Endodermal cell (in vitro differentiated cells): Measurements from ENCODE around the gene DENND2A. TPM values are rescaled to one million over a fixed set of nuclear protein-coding genes. Genes with fewer than 3 reads are reported as not detected.

ENCODE experiments used
- DNase-seq: peaks from one replicate; pipeline ENCODE4 v3.0.0-alpha.2; 2017
- H3K27ac ChIP-seq: 2 replicates; pipeline ENCODE4 v1.5.1; 2013; ENCODE audit warnings: mild to moderate bottlenecking, low read depth, low read length, moderate library complexity
- H3K27me3 ChIP-seq: 2 replicates; pipeline ENCODE4 v1.6.1; 2013; ENCODE audit warnings: mild to moderate bottlenecking, low read length, moderate library complexity; ENCODE audit not compliant: insufficient read depth, control insufficient read depth, poor library complexity, severe bottlenecking
- H3K36me3 ChIP-seq: 2 replicates; pipeline ENCODE4 v1.7.0; 2013; ENCODE audit warnings: mild to moderate bottlenecking, low read length, moderate library complexity; ENCODE audit not compliant: control insufficient read depth, insufficient read depth
- H3K4me1 ChIP-seq: one replicate; pipeline ENCODE4 v1.7.0; 2013; ENCODE audit warnings: low read length; ENCODE audit not compliant: control insufficient read depth, insufficient read depth
- H3K4me3 ChIP-seq: 2 replicates; pipeline ENCODE4 v1.5.1; 2013; ENCODE audit warnings: mild to moderate bottlenecking, low read length, moderate library complexity
- H3K9ac ChIP-seq: 2 replicates; pipeline ENCODE4 v1.6.1; 2013; ENCODE audit warnings: mild to moderate bottlenecking, low read length, moderate library complexity; ENCODE audit not compliant: poor library complexity, severe bottlenecking; ENCODE audit errors: extremely low read depth
- H3K9me3 ChIP-seq: 2 replicates; pipeline ENCODE4 v1.6.1; 2013; ENCODE audit warnings: mild to moderate bottlenecking, low read length, moderate library complexity; ENCODE audit not compliant: control insufficient read depth
- H3K27ac Mint-ChIP-seq: 2 replicates; pipeline ENCODE4 v1.8.0; 2020; ENCODE audit warnings: mixed read lengths
- H3K27me3 Mint-ChIP-seq: 2 replicates; pipeline ENCODE4 v1.8.0; 2021; ENCODE audit warnings: mild to moderate bottlenecking, mixed read lengths; ENCODE audit not compliant: insufficient read depth
- H3K36me3 Mint-ChIP-seq: 2 replicates; pipeline ENCODE4 v1.8.0; 2020; ENCODE audit warnings: low read depth, mixed read lengths
- H3K4me1 Mint-ChIP-seq: 2 replicates; pipeline ENCODE4 v1.8.0; 2020; ENCODE audit warnings: mixed read lengths
- H3K4me3 Mint-ChIP-seq: 2 replicates; pipeline ENCODE4 v1.8.0; 2020; ENCODE audit warnings: mild to moderate bottlenecking, moderate library complexity, mixed read lengths
- H3K9me3 Mint-ChIP-seq: 2 replicates; pipeline ENCODE4 v1.8.0; 2020; ENCODE audit warnings: mild to moderate bottlenecking, mixed read lengths
- WGBS, 2 experiments: methylation state at CpG; one replicate each; pipeline versions ENCODE4 v1.1.5 to v1.1.7; 2013; ENCODE audit warnings: missing lambda C conversion rate in 2 of 2, mixed read lengths in 1 of 2; ENCODE audit not compliant: insufficient coverage in 1 of 2, insufficient read length in 1 of 2; 5-methylcytosine and 5-hydroxymethylcytosine counted together
- total RNA-seq, 2 donors: library from RNA; stranded (reverse); fragmentation: NEBNext Ultra II Directional in 1 of 2; extraction: Animal tissue kit (Norgen Biotek cat#: 25700) in 1 of 2; gene quantifications; 2 replicates in 1 of 2; 3 replicates in 1 of 2; pipeline ENCODE4 v1.2.1, GENCODE V29; 2021
- TF ChIP-seq, protein P1 (sequence below): fragments of 200-600 bp; sonication (generic); conservative IDR thresholded peaks from 2 replicates; pipeline ENCODE4 v1.5.0; 2021; ENCODE audit warnings: antibody characterized with exemption, mild to moderate bottlenecking

DENND2A gene
- total RNA-seq, 2 donors from 2014 or later: 28.5 to 40.6 TPM

DNA sequence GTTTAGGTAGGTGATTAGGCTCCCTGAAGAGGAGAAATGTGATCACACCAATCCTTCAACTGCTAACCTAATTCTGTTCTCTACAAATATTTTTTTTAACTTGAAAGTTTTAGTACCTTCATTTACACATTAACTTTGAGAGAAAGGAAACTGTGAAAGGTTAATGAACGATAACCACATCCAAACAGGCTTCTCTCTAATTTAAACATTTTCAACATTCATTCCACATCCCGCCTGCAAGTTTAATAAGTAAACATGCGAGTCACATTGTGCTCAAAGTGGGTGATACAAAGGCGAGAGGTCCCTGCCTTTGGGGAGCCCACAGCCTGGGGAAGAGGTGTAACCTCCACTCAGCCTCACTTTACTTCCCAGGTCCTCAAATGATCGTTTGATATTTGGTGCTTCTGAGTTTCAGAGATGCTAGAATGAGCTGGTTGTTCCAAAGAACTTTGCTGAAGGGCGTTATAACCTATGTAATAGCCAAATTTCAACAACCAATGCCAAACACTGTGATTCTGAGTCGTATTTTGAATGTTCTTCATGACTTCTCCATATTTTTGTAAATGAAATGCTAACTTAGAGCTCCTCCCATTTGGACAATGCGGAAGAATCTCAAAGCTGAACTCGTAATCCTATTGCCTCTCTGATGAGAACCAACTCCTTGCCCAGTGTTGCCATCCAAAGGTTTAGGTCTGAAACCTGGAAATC is 47.5 kb downstream of the DENND2A start:
- H3K4me1 ChIP-seq: no peaks in the 10 kb centered on the region
- Mint-ChIP-seq H3K9me3 (no peaks in the 10 kb centered on the region), H3K27me3 (no peaks in the 10 kb centered on the region), H3K4me1 (peaks cover 8% of the 10 kb centered on the region), H3K36me3 (no peaks in the 10 kb centered on the region), H3K4me3 (no peak overlapping the region), H3K27ac (no peak overlapping the region)
- no peak overlapping the region for H3K4me3 ChIP-seq
- TF ChIP-seq, protein P1, sequence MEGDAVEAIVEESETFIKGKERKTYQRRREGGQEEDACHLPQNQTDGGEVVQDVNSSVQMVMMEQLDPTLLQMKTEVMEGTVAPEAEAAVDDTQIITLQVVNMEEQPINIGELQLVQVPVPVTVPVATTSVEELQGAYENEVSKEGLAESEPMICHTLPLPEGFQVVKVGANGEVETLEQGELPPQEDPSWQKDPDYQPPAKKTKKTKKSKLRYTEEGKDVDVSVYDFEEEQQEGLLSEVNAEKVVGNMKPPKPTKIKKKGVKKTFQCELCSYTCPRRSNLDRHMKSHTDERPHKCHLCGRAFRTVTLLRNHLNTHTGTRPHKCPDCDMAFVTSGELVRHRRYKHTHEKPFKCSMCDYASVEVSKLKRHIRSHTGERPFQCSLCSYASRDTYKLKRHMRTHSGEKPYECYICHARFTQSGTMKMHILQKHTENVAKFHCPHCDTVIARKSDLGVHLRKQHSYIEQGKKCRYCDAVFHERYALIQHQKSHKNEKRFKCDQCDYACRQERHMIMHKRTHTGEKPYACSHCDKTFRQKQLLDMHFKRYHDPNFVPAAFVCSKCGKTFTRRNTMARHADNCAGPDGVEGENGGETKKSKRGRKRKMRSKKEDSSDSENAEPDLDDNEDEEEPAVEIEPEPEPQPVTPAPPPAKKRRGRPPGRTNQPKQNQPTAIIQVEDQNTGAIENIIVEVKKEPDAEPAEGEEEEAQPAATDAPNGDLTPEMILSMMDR: no peak
- H3K27ac ChIP-seq: no peak overlapping the region
- no peak for DNase-seq
- H3K9me3 ChIP-seq: no peaks in the 10 kb centered on the region
- no peak overlapping the region for H3K9ac ChIP-seq
- H3K36me3 ChIP-seq: no peaks in the 10 kb centered on the region
- WGBS, 2 experiments: 91 to 98% methylated on average over 7 to 9 of the region's 9 CpGs
- no peaks in the 10 kb centered on the region for H3K27me3 ChIP-seq

DNA sequence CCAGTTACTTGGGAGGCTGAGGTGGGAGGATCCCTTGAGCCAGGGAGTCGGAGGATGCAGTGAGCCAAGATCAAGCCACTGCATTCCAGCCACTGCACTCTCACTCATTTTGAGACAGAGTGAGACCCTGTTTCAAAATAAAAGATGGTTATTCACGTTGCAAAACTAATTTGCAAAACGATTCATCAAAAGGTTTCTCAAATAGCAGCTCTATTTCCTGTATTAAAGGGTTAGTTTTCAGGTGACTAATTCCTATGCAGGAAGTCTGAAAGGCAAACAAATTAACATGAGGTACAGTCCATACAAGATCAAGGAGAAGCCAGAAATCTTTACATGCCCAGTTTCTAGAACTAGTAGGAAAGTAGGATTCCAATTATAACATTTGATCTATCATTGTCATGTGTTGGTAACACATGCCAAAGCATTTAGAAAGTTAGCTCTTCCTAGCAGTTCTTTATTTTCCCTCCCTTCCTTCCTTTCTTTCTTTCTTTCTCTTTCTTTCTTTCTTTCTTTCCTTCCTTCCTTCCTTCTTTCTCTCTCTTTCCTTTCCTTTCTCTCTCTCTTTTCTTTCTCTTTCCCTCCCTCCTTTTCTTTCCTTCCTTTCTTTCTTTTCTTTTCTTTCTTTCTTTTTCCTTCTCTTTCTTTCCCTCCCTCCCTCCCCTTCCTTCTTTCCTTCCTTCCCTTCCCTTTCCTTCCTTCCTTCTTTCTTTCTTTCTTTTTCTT is 49.3 kb downstream of the DENND2A start:
- Histone ChIP-seq H3K4me1 (no peaks in the 10 kb centered on the region), H3K9ac (no peak overlapping the region), H3K9me3 (no peaks in the 10 kb centered on the region), H3K4me3 (no peak overlapping the region), H3K27ac (no peak overlapping the region), H3K36me3 (peaks cover 9% of the 10 kb centered on the region), H3K27me3 (no peaks in the 10 kb centered on the region)
- Mint-ChIP-seq H3K36me3 (peaks cover 12% of the 10 kb centered on the region), H3K27ac (no peak overlapping the region), H3K4me3 (no peak overlapping the region), H3K4me1 (peaks cover 8% of the 10 kb centered on the region), H3K27me3 (no peaks in the 10 kb centered on the region), H3K9me3 (no peaks in the 10 kb centered on the region)
- WGBS, 2 experiments: 85 to 89% methylated on average over 3 of the region's 3 CpGs
- DNase-seq: no peak
- TF ChIP-seq, protein P1: no peak

DNA sequence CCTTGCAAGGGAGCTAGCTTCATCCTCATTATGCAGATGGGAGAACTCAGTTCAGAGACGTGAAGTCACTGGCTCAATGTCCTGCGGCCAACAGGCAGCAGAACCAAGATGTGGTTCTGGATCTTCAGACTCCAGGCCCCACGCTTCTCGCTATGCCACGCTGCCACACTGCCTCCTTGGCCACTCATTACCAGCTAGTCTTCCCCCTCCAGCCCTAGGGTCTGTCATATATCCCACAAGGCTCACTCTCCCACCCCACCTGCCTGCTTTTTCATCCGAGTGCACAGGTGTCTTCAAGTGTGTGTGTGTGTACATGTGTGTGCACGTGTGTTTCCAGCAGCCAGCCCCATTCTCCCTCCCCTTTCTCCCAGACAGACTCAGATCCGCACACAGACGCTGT is 53.4 kb downstream of the DENND2A start:
- no peaks in the 10 kb centered on the region for H3K4me1 ChIP-seq
- H3K9ac ChIP-seq: no peak overlapping the region
- no peak for DNase-seq
- Mint-ChIP-seq H3K4me3 (no peak overlapping the region), H3K27me3 (no peaks in the 10 kb centered on the region), H3K36me3 (peaks cover 33% of the 10 kb centered on the region), H3K4me1 (no peaks in the 10 kb centered on the region), H3K9me3 (no peaks in the 10 kb centered on the region), H3K27ac (no peak overlapping the region)
- H3K4me3 ChIP-seq: no peak overlapping the region
- no peaks in the 10 kb centered on the region for H3K9me3 ChIP-seq
- H3K27ac ChIP-seq: no peak overlapping the region
- peaks cover 22% of the 10 kb centered on the region for H3K36me3 ChIP-seq
- no peaks in the 10 kb centered on the region for H3K27me3 ChIP-seq
- TF ChIP-seq, protein P1: no peak
- 94 to 97% methylated on average over 7 to 9 of the region's 9 CpGs for WGBS, 2 experiments
